GM18508 (cell line): ENCODE data around the gene RNU11.
"Not testable (repeated sequence)": the region's sequence is repeated elsewhere in the genome, so short reads cannot be mapped to it uniquely, and the experiment has no call there.

ENCODE experiments used
- ATAC-seq: cut with Tn5 transposase; IDR thresholded peaks from one replicate; pipeline ENCODE4 v1.9.1; 2021; ENCODE audit warnings: moderate number of reproducible peaks; ENCODE audit not compliant: insufficient read depth, unreplicated experiment

Gene RNU11

GRCh38 chr1:28656335-28656734 is 7.9 kb downstream of the RNU11 start:
- no peak for ATAC-seq

DNA sequence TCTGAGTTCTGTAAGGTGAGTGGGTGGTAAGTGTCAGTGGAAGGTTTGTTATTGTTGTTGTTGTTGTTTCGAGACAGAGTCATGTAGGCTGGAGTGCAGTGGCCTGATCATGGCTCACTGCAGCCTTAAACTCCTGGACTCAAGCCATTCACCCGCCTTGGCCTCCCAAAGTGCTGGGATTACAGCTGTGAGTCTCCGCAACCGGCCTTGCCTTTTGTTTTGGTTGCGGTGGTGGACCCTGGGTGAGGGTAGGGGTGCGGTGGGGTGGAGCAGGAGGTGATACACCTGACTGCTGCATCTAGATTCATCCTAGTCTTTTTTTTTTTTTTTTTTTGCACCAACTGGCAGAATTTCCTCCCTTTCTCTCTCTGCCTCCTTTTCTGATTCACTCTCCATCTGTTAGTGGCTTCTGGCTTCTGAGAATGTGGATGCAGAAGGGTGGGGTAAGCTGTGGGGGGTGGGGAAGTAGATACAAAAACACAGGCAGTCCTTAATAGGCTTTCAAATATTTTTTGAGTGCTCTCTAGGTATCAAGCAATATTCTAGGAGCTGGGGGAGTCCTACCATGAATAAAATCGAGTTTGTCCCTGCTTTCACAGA is 15.6 kb downstream of the RNU11 start:
- no peak for ATAC-seq

DNA sequence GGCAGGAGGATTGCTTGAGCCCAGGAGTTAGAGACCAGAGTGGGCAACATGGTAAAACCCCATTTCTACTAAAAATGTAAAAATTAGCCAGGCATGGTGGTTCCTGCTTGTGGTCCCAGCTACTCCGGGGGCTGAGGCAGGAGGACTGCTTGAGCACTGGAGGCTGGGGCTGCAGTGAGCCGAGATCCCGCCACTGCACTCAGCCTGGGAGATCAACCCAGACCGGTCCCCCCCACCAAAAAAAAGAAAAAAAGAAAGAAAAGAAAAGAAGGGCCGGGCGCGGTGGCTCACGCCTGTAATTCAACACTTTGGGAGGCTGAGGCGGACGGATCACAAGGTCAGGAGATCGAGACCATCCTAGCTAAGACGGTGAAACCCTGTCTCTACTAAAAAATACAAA is 18.4 kb downstream of the RNU11 start:
- no peak for ATAC-seq

- ATAC-seq = no peak
These were observed 20.0 kb downstream of the RNU11 start, which contains the start of gene GMEB1 for GRCh38 chr1:28668191-28668955. Gene GMEB1, plus strand, starts transcription at chr1:28668784. Its CDS starts 14,829 bp downstream, at chr1:28683613.

DNA sequence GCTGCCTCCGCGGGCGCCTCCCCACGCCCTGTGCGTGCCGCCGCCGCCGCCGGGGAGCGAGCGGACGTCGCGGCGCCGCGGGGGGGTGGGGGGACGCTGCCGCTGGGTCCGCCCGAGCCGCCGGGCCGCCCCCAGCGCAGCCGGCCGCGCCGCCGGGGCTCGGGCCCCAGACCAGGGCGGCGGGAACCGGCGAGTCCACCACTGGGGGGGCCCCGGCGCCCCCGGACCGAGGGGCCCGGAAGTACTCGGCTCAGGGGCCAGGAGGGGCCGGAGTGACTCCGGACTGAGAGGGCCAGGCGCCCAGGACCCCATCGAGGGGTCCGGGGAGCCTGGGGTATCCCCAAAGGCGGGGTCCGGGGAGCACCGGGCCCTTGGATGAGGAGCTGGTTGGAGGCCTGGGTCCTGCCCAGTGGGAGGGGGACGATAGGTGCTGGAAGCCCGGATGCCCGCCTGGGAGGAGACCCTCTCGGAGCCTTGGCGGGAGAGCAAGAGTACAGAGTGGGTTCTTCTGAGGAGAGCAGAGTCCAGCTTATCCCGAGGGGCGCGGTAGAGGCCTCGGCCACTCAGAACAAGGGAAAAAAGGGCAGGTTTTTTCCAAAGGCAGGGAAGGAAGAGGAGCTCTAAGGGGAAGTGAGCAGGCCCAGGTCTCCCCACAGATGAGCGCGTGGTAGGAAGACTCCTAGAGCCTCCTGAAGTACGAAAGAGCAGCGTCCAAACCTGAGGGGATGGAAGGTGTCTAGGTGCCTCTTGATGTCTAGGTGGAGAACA is 20.7 kb downstream of the RNU11 start:
- ATAC-seq = no peak

GRCh38 chr1:28671254-28671780 is 22.9 kb downstream of the RNU11 start:
- ATAC-seq = no peak

GRCh38 chr1:28672971-28673370 is 24.6 kb downstream of the RNU11 start:
- not testable (repeated sequence) for ATAC-seq

DNA sequence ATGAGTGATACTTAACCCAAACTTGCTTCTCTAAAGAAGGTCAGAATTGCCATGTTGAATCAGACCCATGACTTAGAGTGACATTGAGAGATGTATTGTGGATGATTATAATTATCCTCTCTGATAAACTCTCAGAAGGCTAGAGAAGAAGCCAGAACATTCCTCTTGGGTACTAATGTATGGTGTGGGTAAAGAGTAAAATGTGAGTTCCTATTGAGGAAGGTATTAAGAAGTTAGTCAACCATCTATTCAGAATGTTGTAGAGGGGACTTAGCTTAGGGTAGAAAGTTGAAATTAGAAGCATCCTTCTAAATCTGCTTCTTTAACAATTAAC is 27.5 kb downstream of the RNU11 start:
- ATAC-seq = no peak

DNA sequence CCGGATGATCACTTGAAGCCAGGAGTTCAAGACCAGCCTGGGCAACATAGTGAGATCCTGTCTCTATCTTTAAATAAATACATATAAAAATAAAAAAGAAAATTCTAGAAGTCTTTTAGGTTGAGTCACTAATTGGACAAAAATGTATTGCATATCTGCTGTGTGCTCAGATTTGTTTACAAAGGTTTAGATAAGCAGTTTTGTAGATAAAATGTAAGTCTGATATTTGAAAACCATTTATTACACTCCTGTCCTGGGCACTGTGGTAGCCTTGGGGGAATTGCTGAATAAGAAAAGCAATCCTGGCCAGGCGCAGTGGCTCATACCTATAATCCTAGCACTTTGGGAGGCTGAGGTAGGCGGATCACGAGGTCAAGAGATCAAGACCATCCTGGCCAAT is 31.8 kb downstream of the RNU11 start:
- ATAC-seq = no peak

GRCh38 chr1:28682840-28683239 is 34.4 kb downstream of the RNU11 start:
- no peak for ATAC-seq

DNA sequence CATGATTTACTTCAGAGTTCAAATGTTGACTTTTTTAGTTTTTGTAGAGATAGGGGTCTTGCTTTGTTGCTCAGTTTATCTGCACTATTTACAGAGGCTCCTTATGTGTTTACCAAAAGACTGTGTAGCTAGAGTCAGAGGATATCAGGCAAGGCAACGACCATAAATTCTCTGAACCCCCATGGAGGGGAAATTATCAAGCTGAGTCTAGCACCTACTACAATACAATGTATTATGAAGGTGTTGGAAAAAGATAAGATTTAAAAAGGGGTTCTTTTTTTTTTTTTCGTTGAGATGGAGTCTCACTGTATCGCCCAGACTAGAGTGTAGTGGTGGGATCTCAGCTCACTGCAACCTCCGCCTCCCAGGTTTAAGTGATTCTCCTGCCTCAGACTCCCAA is 36.5 kb downstream of the RNU11 start:
- no peak for ATAC-seq

DNA sequence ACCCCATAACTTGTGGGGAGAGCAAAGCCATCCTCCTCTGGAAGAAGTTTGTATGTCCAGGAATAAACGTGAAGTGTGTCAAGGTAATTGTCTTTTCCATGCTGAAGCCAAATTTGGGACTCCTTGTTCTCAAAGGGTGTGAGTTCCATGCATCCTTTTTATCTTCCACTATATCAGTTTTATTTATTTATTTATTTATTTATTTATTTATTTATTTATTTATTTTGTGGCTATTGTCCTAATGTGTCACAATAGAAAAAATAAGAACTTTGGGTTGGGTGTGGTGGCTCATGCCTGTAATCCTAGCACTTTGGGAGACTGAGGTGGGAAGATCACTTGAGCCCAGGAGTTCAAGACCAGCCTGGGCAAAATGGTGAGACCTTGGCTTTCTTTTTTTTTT is 43.2 kb downstream of the RNU11 start:
- not testable (repeated sequence) for ATAC-seq
